Small intestine (tissue), 7 donors: ENCODE results near the gene MGAT3. TPM values are rescaled to one million over a fixed set of nuclear protein-coding genes. Genes with fewer than 3 reads are reported as not detected.
A peak's percentile ranks its signal among the peaks of the same experiment; 100 is the strongest.

Experiments used
- DNase-seq, 2 donors: peaks; one replicate each; pipeline versions ENCODE4 v3.0.0 to v3.0.0-alpha.2; 2013
- FAIRE-seq: peaks from 2 replicates; lab custom pipeline; 2012; peaks lifted over from hg19 to GRCh38; lab: Jason Lieb, UNC
- H3K27ac ChIP-seq, 3 donors: one replicate each; pipeline ENCODE4 v1.5.1; 2013; ENCODE audit warnings: low read length in 2 of 3, mild to moderate bottlenecking in 2 of 3, control low read depth in 1 of 3, inconsistent platforms in 1 of 3, low read depth in 1 of 3, moderate library complexity in 1 of 3
- H3K27me3 ChIP-seq, 3 donors: one replicate each; pipeline ENCODE4 v1.6.1; 2013; ENCODE audit warnings: low read length in 3 of 3, inconsistent platforms in 1 of 3; ENCODE audit not compliant: control insufficient read depth in 3 of 3, insufficient read depth in 3 of 3
- H3K36me3 ChIP-seq, 3 donors: one replicate each; pipeline ENCODE4 v1.6.1; 2013; ENCODE audit warnings: low read length in 3 of 3, inconsistent platforms in 1 of 3, low read depth in 1 of 3, mild to moderate bottlenecking in 1 of 3, moderate library complexity in 1 of 3; ENCODE audit not compliant: control insufficient read depth in 3 of 3, insufficient read depth in 2 of 3
- H3K4me1 ChIP-seq, 3 donors: one replicate each; pipeline ENCODE4 v1.6.1; 2013; ENCODE audit warnings: low read length in 2 of 3, inconsistent platforms in 1 of 3, low read depth in 1 of 3, mild to moderate bottlenecking in 1 of 3, moderate library complexity in 1 of 3; ENCODE audit not compliant: control insufficient read depth in 3 of 3, insufficient read depth in 2 of 3
- H3K4me3 ChIP-seq, 3 donors: one replicate each; pipeline ENCODE4 v1.5.1; 2013; ENCODE audit warnings: low read length in 3 of 3, control low read depth in 1 of 3, inconsistent platforms in 1 of 3, low read depth in 1 of 3, mild to moderate bottlenecking in 1 of 3, moderate library complexity in 1 of 3
- H3K9me3 ChIP-seq, 2 donors: one replicate each; pipeline ENCODE4 v1.6.1; 2013; ENCODE audit warnings: low read depth in 1 of 2, low read length in 1 of 2; ENCODE audit not compliant: control insufficient read depth in 2 of 2, insufficient read depth in 1 of 2
- WGBS, 3 donors: extraction: QIAGEN DNeasy Blood & Tissue Kit; methylation state at CpG; one replicate each; pipeline ENCODE4 v1.1.7; 2013; 5-methylcytosine and 5-hydroxymethylcytosine counted together
- polyA plus RNA-seq, 4 donors: library from polyadenylated mRNA; stranded (reverse) in 3 of 4; unstranded in 1 of 4; fragments of 200-250 nt in 3 of 4; fragments of 120-200 nt in 1 of 4; gene quantifications; one replicate each; pipeline versions ENCODE4 v1.2.1 to v1.2.3, GENCODE V29; 2013
- donor health status: healthy with polysubstance abuse.
- donor health status: control.
- donor health status: control.
- donor health status: Bipolar disorder and iron deficiency.
- donor health status: healthy.

MGAT3 gene
- polyA plus RNA-seq, 4 donors, result 11.1 to 30.1 (median 17.2) TPM

GRCh38 chr22:39414377-39414776, 42.4 kb upstream of the MGAT3 start:
- FAIRE-seq, result no peak
- H3K36me3 ChIP-seq, result peaks cover 2 to 50% (median 6%) of the 10 kb centered on the region in 3 donors
- no peak overlapping the region for H3K27ac ChIP-seq
- H3K4me1 ChIP-seq, result no peaks in the 10 kb centered on the region
- WGBS, 3 donors, result 80 to 85% (median 83%) methylated on average over 7 of the region's 7 CpGs
- DNase-seq, result peak in 1 of 2 donors; percentile 28
- no peaks in the 10 kb centered on the region for H3K27me3 ChIP-seq
- H3K9me3 ChIP-seq, result no peaks in the 10 kb centered on the region
- no peak overlapping the region for H3K4me3 ChIP-seq

GRCh38 chr22:39414886-39415285, 41.9 kb upstream of the MGAT3 start:
- WGBS, 3 donors, result 86 to 88% (median 88%) methylated on average over 11 of the region's 11 CpGs
- Histone ChIP-seq H3K4me3 (no peak overlapping the region), H3K27me3 (no peaks in the 10 kb centered on the region), H3K4me1 (no peaks in the 10 kb centered on the region), H3K36me3 (peaks cover 6 to 53% (median 6%) of the 10 kb centered on the region in 3 donors), H3K27ac (no peak overlapping the region), H3K9me3 (no peaks in the 10 kb centered on the region)
- no peak for DNase-seq
- no peak for FAIRE-seq

GRCh38 chr22:39415506-39415905, 41.3 kb upstream of the MGAT3 start:
- 95 to 96% (median 95%) methylated on average over 16 of the region's 16 CpGs for WGBS, 3 donors
- DNase-seq, result no peak
- H3K4me3 ChIP-seq, result no peak overlapping the region
- H3K27ac ChIP-seq, result no peak overlapping the region
- no peaks in the 10 kb centered on the region for H3K4me1 ChIP-seq
- FAIRE-seq, result no peak
- H3K27me3 ChIP-seq, result no peaks in the 10 kb centered on the region
- H3K9me3 ChIP-seq, result no peaks in the 10 kb centered on the region
- H3K36me3 ChIP-seq, result peaks cover 11 to 59% (median 11%) of the 10 kb centered on the region in 3 donors

- H3K36me3 ChIP-seq, result peaks cover 12 to 67% (median 14%) of the 10 kb centered on the region in 3 donors
- H3K9me3 ChIP-seq, result no peaks in the 10 kb centered on the region
- no peak overlapping the region for H3K4me3 ChIP-seq
- no peak for FAIRE-seq
- WGBS, 3 donors, result 27 to 64% (median 48%) methylated on average over 7 of the region's 7 CpGs
- no peaks in the 10 kb centered on the region for H3K27me3 ChIP-seq
- H3K27ac ChIP-seq, result no peak overlapping the region
- peak in 1 of 2 donors; percentile 63 for DNase-seq
- H3K4me1 ChIP-seq, result no peaks in the 10 kb centered on the region
Observed at GRCh38 chr22:39416319-39416718, 40.5 kb upstream of the MGAT3 start.

GRCh38 chr22:39417641-39418040, 39.2 kb upstream of the MGAT3 start:
- no peaks in the 10 kb centered on the region for H3K27me3 ChIP-seq
- FAIRE-seq, result no peak
- no peaks in the 10 kb centered on the region for H3K9me3 ChIP-seq
- no peak for DNase-seq
- no peak overlapping the region for H3K27ac ChIP-seq
- peaks cover 13 to 79% (median 23%) of the 10 kb centered on the region in 3 donors for H3K36me3 ChIP-seq
- no peak overlapping the region for H3K4me3 ChIP-seq
- WGBS, 3 donors, result 91 to 97% (median 94%) methylated on average over 12 of the region's 12 CpGs
- no peaks in the 10 kb centered on the region for H3K4me1 ChIP-seq

- H3K4me1 ChIP-seq, result no peaks in the 10 kb centered on the region
- peaks cover 13 to 83% (median 24%) of the 10 kb centered on the region in 3 donors for H3K36me3 ChIP-seq
- no peak for FAIRE-seq
- no peak overlapping the region for H3K27ac ChIP-seq
- H3K9me3 ChIP-seq, result no peaks in the 10 kb centered on the region
- H3K4me3 ChIP-seq, result no peak overlapping the region
- WGBS, 3 donors, result 92 to 95% (median 93%) methylated on average over 12 of the region's 12 CpGs
- no peaks in the 10 kb centered on the region for H3K27me3 ChIP-seq
- no peak for DNase-seq
Observed at GRCh38 chr22:39418696-39419095, 38.1 kb upstream of the MGAT3 start.

GRCh38 chr22:39419096-39419495, 37.7 kb upstream of the MGAT3 start:
- 67 to 88% (median 87%) methylated on average over 6 of the region's 6 CpGs for WGBS, 3 donors
- Histone ChIP-seq H3K27ac (no peak overlapping the region), H3K4me1 (no peaks in the 10 kb centered on the region), H3K36me3 (peaks cover 13 to 83% (median 24%) of the 10 kb centered on the region in 3 donors), H3K9me3 (no peaks in the 10 kb centered on the region), H3K4me3 (no peak overlapping the region), H3K27me3 (no peaks in the 10 kb centered on the region)
- no peak for DNase-seq
- FAIRE-seq, result no peak

GRCh38 chr22:39419911-39420310, 36.9 kb upstream of the MGAT3 start:
- DNase-seq (no peak), FAIRE-seq (no peak)
- Histone ChIP-seq H3K4me3 (no peak overlapping the region), H3K4me1 (no peaks in the 10 kb centered on the region), H3K27ac (no peak overlapping the region), H3K27me3 (no peaks in the 10 kb centered on the region), H3K36me3 (peaks cover 13 to 87% (median 26%) of the 10 kb centered on the region in 3 donors), H3K9me3 (no peaks in the 10 kb centered on the region)
- 95 to 96% (median 96%) methylated on average over 5 of the region's 5 CpGs for WGBS, 3 donors

GRCh38 chr22:39421691-39422090, 35.1 kb upstream of the MGAT3 start:
- no peak overlapping the region for H3K27ac ChIP-seq
- no peaks in the 10 kb centered on the region for H3K9me3 ChIP-seq
- no peaks in the 10 kb centered on the region for H3K4me1 ChIP-seq
- peaks cover 14 to 81% (median 29%) of the 10 kb centered on the region in 3 donors for H3K36me3 ChIP-seq
- 93 to 97% (median 96%) methylated on average over 11 of the region's 11 CpGs for WGBS, 3 donors
- no peaks in the 10 kb centered on the region for H3K27me3 ChIP-seq
- FAIRE-seq (no peak), DNase-seq (no peak)
- H3K4me3 ChIP-seq, result no peak overlapping the region
